SJSA1 (cell line): Measurements from ENCODE around the gene F2RL1. TPM values are rescaled to one million over a fixed set of nuclear protein-coding genes. Genes with fewer than 3 reads are reported as not detected.
"Not testable (repeated sequence)": the region's sequence is repeated elsewhere in the genome, so short reads cannot be mapped to it uniquely, and the experiment has no call there.

Experiments used
- DNase-seq, 2 experiments: peaks; one replicate each; pipeline ENCODE4 v3.0.0-alpha.2; 2015 to 2020; ENCODE audit warnings: low spot score in 2 of 2, low read depth in 1 of 2
- H3K27ac ChIP-seq: fragments of 250-450 bp; sonication (Bioruptor Pico); 2 replicates; pipeline ENCODE4 v1.5.1; 2020; ENCODE audit warnings: mild to moderate bottlenecking, moderate library complexity
- H3K27me3 ChIP-seq: fragments of 250-450 bp; sonication (Bioruptor Pico); replicated peaks from 2 replicates; pipeline ENCODE4 v1.5.1; 2020; ENCODE audit warnings: mild to moderate bottlenecking, moderate library complexity
- H3K36me3 ChIP-seq: fragments of 250-450 bp; sonication (Bioruptor Pico); 2 replicates; pipeline ENCODE4 v1.5.1; 2020; ENCODE audit warnings: mild to moderate bottlenecking
- H3K4me1 ChIP-seq: fragments of 250-450 bp; sonication (Bioruptor Pico); replicated peaks from 2 replicates; pipeline ENCODE4 v1.6.1; 2021; ENCODE audit warnings: mild to moderate bottlenecking
- H3K4me3 ChIP-seq: fragments of 250-450 bp; sonication (Bioruptor Pico); 2 replicates; pipeline ENCODE4 v1.5.1; 2020; ENCODE audit warnings: mild to moderate bottlenecking
- H3K9me3 ChIP-seq: fragments of 250-450 bp; sonication (Bioruptor Pico); replicated peaks from 2 replicates; pipeline ENCODE4 v1.5.1; 2020; ENCODE audit warnings: mild to moderate bottlenecking
- total RNA-seq: library from RNA; depleted of rRNA; stranded (reverse); fragments of >200 nt; shearing (Covaris generic); gene quantifications from 2 replicates; pipeline ENCODE4 v1.2.3, GENCODE V29; 2014

The F2RL1 gene
- total RNA-seq, 1 experiment from 2014 or later, result 1.2 TPM

- Histone ChIP-seq H3K27me3 (no peaks in the 10 kb centered on the region; the same call in 1 of the 2 replicates), H3K36me3 (no peaks in the 10 kb centered on the region), H3K4me1 (no peaks in the 10 kb centered on the region), H3K9me3 (no peaks in the 10 kb centered on the region), H3K27ac (no peak within 1 kb of the TSS), H3K4me3 (no peak within 1 kb of the TSS)
- DNase-seq, result no peak
Observed at GRCh38 chr5:76849419-76850291, 30.8 kb downstream of the F2RL1 start, which contains the start of gene S100Z. S100Z (plus strand) TSS chr5:76850014; CDS start chr5:76875360, 25,346 bp downstream.

- no peak overlapping the region for H3K27ac ChIP-seq
- no peaks in the 10 kb centered on the region for H3K4me1 ChIP-seq
- H3K9me3 ChIP-seq, result no peaks in the 10 kb centered on the region
- no peaks in the 10 kb centered on the region; the same call in 1 of the 2 replicates for H3K27me3 ChIP-seq
- no peaks in the 10 kb centered on the region for H3K36me3 ChIP-seq
- H3K4me3 ChIP-seq, result no peak overlapping the region
- DNase-seq, result no peak
Observed at GRCh38 chr5:76850543-76851145, 31.8 kb downstream of the F2RL1 start.

- Histone ChIP-seq H3K4me3 (no peak overlapping the region), H3K9me3 (no peaks in the 10 kb centered on the region), H3K27me3 (no peaks in the 10 kb centered on the region), H3K36me3 (no peaks in the 10 kb centered on the region), H3K27ac (no peak overlapping the region), H3K4me1 (no peaks in the 10 kb centered on the region)
- DNase-seq, result no peak
Observed at GRCh38 chr5:76851728-76852369, 33.0 kb downstream of the F2RL1 start.

GRCh38 chr5:76852772-76853171 lies 33.9 kb downstream of the F2RL1 start:
- no peak overlapping the region for H3K4me3 ChIP-seq
- H3K4me1 ChIP-seq, result no peaks in the 10 kb centered on the region
- no peaks in the 10 kb centered on the region for H3K9me3 ChIP-seq
- H3K27me3 ChIP-seq, result no peaks in the 10 kb centered on the region
- H3K36me3 ChIP-seq, result no peaks in the 10 kb centered on the region
- H3K27ac ChIP-seq, result no peak overlapping the region
- no peak for DNase-seq

GRCh38 chr5:76853741-76854140 lies 34.9 kb downstream of the F2RL1 start:
- H3K9me3 ChIP-seq, H3K27me3 ChIP-seq, DNase-seq, H3K4me1 ChIP-seq, H3K36me3 ChIP-seq, H3K4me3 ChIP-seq, H3K27ac ChIP-seq: not testable (repeated sequence)

- H3K36me3 ChIP-seq, result no peaks in the 10 kb centered on the region
- DNase-seq, result no peak
- H3K4me3 ChIP-seq, result no peak overlapping the region
- no peaks in the 10 kb centered on the region for H3K9me3 ChIP-seq
- H3K27me3 ChIP-seq, result no peaks in the 10 kb centered on the region
- H3K4me1 ChIP-seq, result no peaks in the 10 kb centered on the region
- no peak overlapping the region for H3K27ac ChIP-seq
Observed at GRCh38 chr5:76854644-76855043, 35.8 kb downstream of the F2RL1 start.

GRCh38 chr5:76855501-76855900 lies 36.7 kb downstream of the F2RL1 start:
- H3K9me3 ChIP-seq, DNase-seq, H3K4me3 ChIP-seq, H3K27ac ChIP-seq, H3K36me3 ChIP-seq, H3K27me3 ChIP-seq, H3K4me1 ChIP-seq: not testable (repeated sequence)

- Histone ChIP-seq H3K36me3 (no peaks in the 10 kb centered on the region), H3K9me3 (no peaks in the 10 kb centered on the region), H3K27ac (no peak overlapping the region), H3K27me3 (no peaks in the 10 kb centered on the region), H3K4me3 (no peak overlapping the region), H3K4me1 (no peaks in the 10 kb centered on the region)
- no peak for DNase-seq
Observed at GRCh38 chr5:76855961-76856360, 37.1 kb downstream of the F2RL1 start.

GRCh38 chr5:76856800-76857199 lies 38.0 kb downstream of the F2RL1 start:
- H3K4me1 ChIP-seq, H3K27ac ChIP-seq, H3K36me3 ChIP-seq, H3K27me3 ChIP-seq, DNase-seq, H3K4me3 ChIP-seq, H3K9me3 ChIP-seq: not testable (repeated sequence)

GRCh38 chr5:76859591-76860247 lies 40.9 kb downstream of the F2RL1 start:
- H3K27me3 ChIP-seq, result no peaks in the 10 kb centered on the region
- no peaks in the 10 kb centered on the region for H3K36me3 ChIP-seq
- H3K4me3 ChIP-seq, result no peak overlapping the region
- peaks cover 10% of the 10 kb centered on the region for H3K4me1 ChIP-seq
- DNase-seq, result no peak
- no peaks in the 10 kb centered on the region for H3K9me3 ChIP-seq
- no peak overlapping the region for H3K27ac ChIP-seq

- Histone ChIP-seq H3K4me1 (peaks cover 15% of the 10 kb centered on the region), H3K27ac (no peak overlapping the region), H3K27me3 (no peaks in the 10 kb centered on the region), H3K36me3 (no peaks in the 10 kb centered on the region), H3K9me3 (no peaks in the 10 kb centered on the region), H3K4me3 (no peak overlapping the region)
- peak in 1 of 2 experiments; percentile 40 for DNase-seq
Observed at GRCh38 chr5:76861612-76862011, 42.8 kb downstream of the F2RL1 start.

GRCh38 chr5:76863001-76863400 lies 44.2 kb downstream of the F2RL1 start:
- H3K27ac ChIP-seq, result no peak overlapping the region
- no peak overlapping the region for H3K4me3 ChIP-seq
- no peaks in the 10 kb centered on the region for H3K36me3 ChIP-seq
- H3K27me3 ChIP-seq, result no peaks in the 10 kb centered on the region
- H3K4me1 ChIP-seq, result peaks cover 22% of the 10 kb centered on the region
- DNase-seq, result no peak
- no peaks in the 10 kb centered on the region for H3K9me3 ChIP-seq

- Histone ChIP-seq H3K27ac (no peak overlapping the region), H3K9me3 (no peaks in the 10 kb centered on the region), H3K27me3 (no peaks in the 10 kb centered on the region), H3K4me1 (peaks cover 19% of the 10 kb centered on the region), H3K36me3 (no peaks in the 10 kb centered on the region), H3K4me3 (no peak overlapping the region)
- DNase-seq, result no peak
Observed at GRCh38 chr5:76866503-76866902, 47.7 kb downstream of the F2RL1 start.
